GM06990 (cell line): ENCODE measurements around the gene FNDC3B.

ENCODE experiments used
- DNase-seq: peaks from one replicate; pipeline ENCODE4 v3.0.0-alpha.2; 2011; ENCODE audit not compliant: insufficient read length; ENCODE audit errors: extremely low read depth
- H3K27me3 ChIP-seq: replicated peaks from 2 replicates; pipeline ENCODE4 v1.6.0; 2011; ENCODE audit warnings: low read length; ENCODE audit not compliant: control insufficient read depth, insufficient read depth
- H3K36me3 ChIP-seq: 2 replicates; pipeline ENCODE4 v1.5.1; 2011; ENCODE audit warnings: low read length; ENCODE audit not compliant: control insufficient read depth, insufficient read depth
- H3K4me3 ChIP-seq: replicated peaks from 2 replicates; pipeline ENCODE4 v1.5.1; 2011; ENCODE audit warnings: low read depth, mild to moderate bottlenecking, control low read depth, low read length
- CTCF ChIP-seq: IDR thresholded peaks from 2 replicates; pipeline ENCODE4 v1.5.1; 2011; ENCODE audit warnings: low read length, control low read depth, mild to moderate bottlenecking, inconsistent platforms; ENCODE audit not compliant: insufficient read depth, poor library complexity, severe bottlenecking

Gene FNDC3B

DNA sequence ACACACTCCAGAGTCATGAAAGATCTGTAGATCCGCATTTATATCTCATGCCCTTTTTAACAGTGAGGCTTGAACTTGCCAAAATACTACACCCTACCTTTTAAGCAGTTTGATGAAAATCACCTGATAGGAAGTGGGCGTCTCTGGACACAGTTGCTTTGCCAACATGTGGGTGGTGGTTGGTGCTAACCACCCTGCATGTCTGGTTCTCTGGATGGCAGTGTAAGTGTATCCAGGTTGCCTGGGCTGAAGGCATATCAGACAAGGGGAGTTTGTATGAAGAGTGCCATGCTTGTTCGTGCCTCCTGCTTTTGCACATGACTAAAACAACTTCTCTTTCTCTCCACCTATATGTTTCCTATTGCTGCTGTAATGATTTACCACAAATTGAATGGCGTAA, 249.3 kb downstream of the FNDC3B start:
- TF ChIP-seq CTCF = no peak
- Histone ChIP-seq H3K27me3 (no peaks in the 10 kb centered on the region), H3K36me3 (peaks cover 1% of the 10 kb centered on the region; the same call in 1 of the 2 replicates), H3K4me3 (no peak overlapping the region)
- DNase-seq = no peak

DNA sequence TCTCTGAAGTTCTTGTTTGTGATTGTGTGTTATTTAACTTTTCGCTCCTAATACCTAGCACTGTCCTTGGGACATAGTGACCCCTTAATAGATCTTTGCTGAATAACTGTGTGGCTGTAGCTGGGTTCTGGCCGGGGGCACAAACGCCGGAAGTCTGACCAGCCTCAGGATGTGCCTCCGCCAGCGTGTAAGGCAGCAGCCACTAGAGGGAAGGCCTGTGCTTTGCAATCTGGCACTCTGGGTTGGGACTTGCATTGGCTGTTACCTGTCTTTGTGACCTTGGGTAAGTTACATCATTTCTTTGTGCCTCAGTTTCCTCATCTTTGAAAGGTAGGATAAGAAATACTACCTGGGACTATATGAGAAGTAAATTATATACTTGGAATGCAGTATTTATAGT, 250.2 kb downstream of the FNDC3B start:
- H3K36me3 ChIP-seq = peaks cover 1% of the 10 kb centered on the region; the same call in 1 of the 2 replicates
- H3K27me3 ChIP-seq = no peaks in the 10 kb centered on the region
- no peak overlapping the region for H3K4me3 ChIP-seq
- peak; percentile 1 for DNase-seq
- peak; percentile 38 for TF ChIP-seq CTCF

- no peak for TF ChIP-seq CTCF
- Histone ChIP-seq H3K27me3 (no peaks in the 10 kb centered on the region), H3K4me3 (no peak overlapping the region), H3K36me3 (peaks cover 1% of the 10 kb centered on the region; the same call in 1 of the 2 replicates)
- no peak for DNase-seq
Measured at GRCh38 chr3:172290457-172290856, 251.1 kb downstream of the FNDC3B start.

- Histone ChIP-seq H3K4me3 (no peak overlapping the region), H3K36me3 (peaks cover 4% of the 10 kb centered on the region), H3K27me3 (no peaks in the 10 kb centered on the region)
- no peak for TF ChIP-seq CTCF
- DNase-seq = no peak
Measured at GRCh38 chr3:172291650-172292049, 252.3 kb downstream of the FNDC3B start.

DNA sequence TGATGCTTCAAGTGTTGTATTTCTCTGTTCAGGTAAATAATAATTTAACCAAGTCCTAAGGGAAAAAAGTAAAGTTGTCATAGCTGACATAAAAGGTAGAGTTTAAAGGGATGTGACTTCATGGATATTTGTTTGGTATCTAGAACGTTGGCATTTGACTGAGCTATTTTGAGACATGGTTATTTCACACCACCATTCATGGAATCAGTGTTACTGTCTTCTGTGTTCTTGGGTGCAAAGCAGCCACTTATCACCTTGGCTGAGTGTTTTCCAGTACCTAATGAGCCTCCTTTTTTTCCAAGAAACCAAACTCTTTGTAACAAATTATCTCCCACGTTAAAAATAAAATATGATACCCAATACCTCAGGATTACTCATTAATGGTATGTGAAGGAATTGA, 253.0 kb downstream of the FNDC3B start:
- Histone ChIP-seq H3K36me3 (peaks cover 4% of the 10 kb centered on the region), H3K27me3 (no peaks in the 10 kb centered on the region), H3K4me3 (no peak overlapping the region)
- DNase-seq = no peak
- no peak for TF ChIP-seq CTCF

GRCh38 chr3:172293093-172293492, 253.7 kb downstream of the FNDC3B start:
- peaks cover 3% of the 10 kb centered on the region for H3K36me3 ChIP-seq
- TF ChIP-seq CTCF = no peak

More at GRCh38 chr3:172293093-172293492, 253.7 kb downstream of the FNDC3B start:
- Histone ChIP-seq H3K4me3 (no peak overlapping the region), H3K27me3 (no peaks in the 10 kb centered on the region)
- DNase-seq = no peak
